Measurements from ENCODE around the gene ZNF670.

DNA sequence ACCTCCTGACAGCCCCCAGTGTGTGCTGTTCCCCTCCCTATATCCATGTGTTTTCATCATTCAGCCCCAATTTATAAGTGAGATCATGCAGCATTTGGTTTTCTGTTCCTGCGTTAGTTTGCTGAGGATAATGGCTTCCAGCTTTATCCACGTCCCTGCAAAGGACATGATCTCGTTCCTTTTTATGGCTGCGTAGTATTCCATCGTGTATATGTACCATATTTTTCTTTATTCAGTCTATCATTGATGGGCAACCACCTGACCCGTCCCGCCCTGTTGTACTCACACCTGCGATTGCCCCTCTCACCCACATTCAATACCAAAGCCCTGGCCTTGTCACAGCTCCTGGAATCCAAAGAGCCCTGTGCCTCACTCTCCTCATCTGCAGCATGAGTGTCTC is 6.2 kb upstream of the ZNF670 start:
- TF ChIP-seq, protein P1, sequence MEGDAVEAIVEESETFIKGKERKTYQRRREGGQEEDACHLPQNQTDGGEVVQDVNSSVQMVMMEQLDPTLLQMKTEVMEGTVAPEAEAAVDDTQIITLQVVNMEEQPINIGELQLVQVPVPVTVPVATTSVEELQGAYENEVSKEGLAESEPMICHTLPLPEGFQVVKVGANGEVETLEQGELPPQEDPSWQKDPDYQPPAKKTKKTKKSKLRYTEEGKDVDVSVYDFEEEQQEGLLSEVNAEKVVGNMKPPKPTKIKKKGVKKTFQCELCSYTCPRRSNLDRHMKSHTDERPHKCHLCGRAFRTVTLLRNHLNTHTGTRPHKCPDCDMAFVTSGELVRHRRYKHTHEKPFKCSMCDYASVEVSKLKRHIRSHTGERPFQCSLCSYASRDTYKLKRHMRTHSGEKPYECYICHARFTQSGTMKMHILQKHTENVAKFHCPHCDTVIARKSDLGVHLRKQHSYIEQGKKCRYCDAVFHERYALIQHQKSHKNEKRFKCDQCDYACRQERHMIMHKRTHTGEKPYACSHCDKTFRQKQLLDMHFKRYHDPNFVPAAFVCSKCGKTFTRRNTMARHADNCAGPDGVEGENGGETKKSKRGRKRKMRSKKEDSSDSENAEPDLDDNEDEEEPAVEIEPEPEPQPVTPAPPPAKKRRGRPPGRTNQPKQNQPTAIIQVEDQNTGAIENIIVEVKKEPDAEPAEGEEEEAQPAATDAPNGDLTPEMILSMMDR (IDR thresholded peaks at IDR 0.05) = no peak
- TF ChIP-seq ZFX (IDR thresholded peaks at IDR 0.05; ENCODE audit: borderline replicate concordance) = no peak
